Ecto neural progenitor cell (in vitro differentiated cells): ENCODE measurements around the gene HNF1B.

Experiments used
- DNase-seq: peaks from one replicate; pipeline ENCODE4 v3.0.0-alpha.2; 2018; ENCODE audit warnings: low spot score

Gene HNF1B

GRCh38 chr17:37761059-37761458 is 16.2 kb upstream of the HNF1B start:
- no peak for DNase-seq

GRCh38 chr17:37759014-37759637 is 14.3 kb upstream of the HNF1B start:
- DNase-seq, result no peak

GRCh38 chr17:37756051-37756450 is 11.2 kb upstream of the HNF1B start:
- no peak for DNase-seq

- DNase-seq, result no peak
Observed at GRCh38 chr17:37755455-37755854, 10.6 kb upstream of the HNF1B start.

GRCh38 chr17:37754363-37754762 is 9.5 kb upstream of the HNF1B start:
- DNase-seq, result no peak

- no peak for DNase-seq
Observed at GRCh38 chr17:37752482-37752881, 7.6 kb upstream of the HNF1B start.

GRCh38 chr17:37750768-37751475 is 6.1 kb upstream of the HNF1B start:
- no peak for DNase-seq

GRCh38 chr17:37750292-37750691 is 5.4 kb upstream of the HNF1B start:
- DNase-seq, result no peak

GRCh38 chr17:37747222-37747621 is 2.4 kb upstream of the HNF1B start:
- DNase-seq, result no peak

- DNase-seq, result no peak
Observed at GRCh38 chr17:37746617-37747016, 1.8 kb upstream of the HNF1B start.

- no peak for DNase-seq
Observed at GRCh38 chr17:37745801-37746426, 1.1 kb upstream of the HNF1B start.

GRCh38 chr17:37744633-37744927 is 279 bp downstream of the HNF1B start:
- no peak for DNase-seq

GRCh38 chr17:37743875-37744632 is 805 bp downstream of the HNF1B start:
- peak; percentile 81 for DNase-seq

GRCh38 chr17:37743612-37743874 is 1.3 kb downstream of the HNF1B start:
- no peak for DNase-seq

- peak; percentile 72 for DNase-seq
Observed at GRCh38 chr17:37742762-37743611, 1.9 kb downstream of the HNF1B start.

- peak; percentile 74 for DNase-seq
Observed at GRCh38 chr17:37742116-37742761, 2.6 kb downstream of the HNF1B start.

GRCh38 chr17:37741341-37742115 is 3.3 kb downstream of the HNF1B start:
- DNase-seq, result no peak

- DNase-seq, result no peak
Observed at GRCh38 chr17:37740915-37741314, 3.9 kb downstream of the HNF1B start.

GRCh38 chr17:37737971-37738370 is 6.9 kb downstream of the HNF1B start:
- no peak for DNase-seq

GRCh38 chr17:37737081-37737480 is 7.8 kb downstream of the HNF1B start:
- DNase-seq, result no peak

GRCh38 chr17:37736428-37736827 is 8.4 kb downstream of the HNF1B start:
- DNase-seq, result no peak
